ENCODE data around the gene ZNF385B. TPM values are rescaled to one million over a fixed set of nuclear protein-coding genes. Genes with fewer than 3 reads are reported as not detected.

The ZNF385B gene
- total RNA-seq, 1 donor from 2014 or later: 1.0 TPM

GRCh38 chr2:179541586-179541985 is 319.8 kb downstream of the ZNF385B start:
- Histone ChIP-seq H3K9ac (ENCODE audit: low read depth in 1 of 3, low read length in 3 of 3) (no peak overlapping the region), H3K4me1 (ENCODE audit: control insufficient read depth in 3 of 3, insufficient read depth in 3 of 3, low read length in 3 of 3) (peaks cover 2 to 4% (median 2%) of the 10 kb centered on the region in 3 donors), H3K4me3 (ENCODE audit: low read length in 3 of 3) (no peak overlapping the region), H3K27ac (ENCODE audit: low read depth, low read length) (no peak overlapping the region), H3K9me3 (ENCODE audit: control insufficient read depth in 3 of 3, low read length in 3 of 3) (peaks cover 0 to 3% (median 0%) of the 10 kb centered on the region in 3 donors), H3K36me3 (ENCODE audit: control insufficient read depth in 3 of 3, insufficient read depth in 3 of 3, low read length in 3 of 3) (peaks cover 0 to 3% (median 0%) of the 10 kb centered on the region in 3 donors), H3K27me3 (ENCODE audit: control insufficient read depth in 3 of 3, insufficient read depth in 3 of 3, low read length in 3 of 3) (no peaks in the 10 kb centered on the region)

GRCh38 chr2:179539124-179539511 is 322.3 kb downstream of the ZNF385B start:
- H3K36me3 ChIP-seq (ENCODE audit: control insufficient read depth in 3 of 3, insufficient read depth in 3 of 3, low read length in 3 of 3): peaks cover 0 to 3% (median 0%) of the 10 kb centered on the region in 3 donors
- H3K9ac ChIP-seq (ENCODE audit: low read depth in 1 of 3, low read length in 3 of 3): no peak overlapping the region
- no peak overlapping the region for H3K4me3 ChIP-seq (ENCODE audit: low read length in 3 of 3)
- H3K27me3 ChIP-seq (ENCODE audit: control insufficient read depth in 3 of 3, insufficient read depth in 3 of 3, low read length in 3 of 3): no peaks in the 10 kb centered on the region
- H3K4me1 ChIP-seq (ENCODE audit: control insufficient read depth in 3 of 3, insufficient read depth in 3 of 3, low read length in 3 of 3): peaks cover 7% of the 10 kb centered on the region in 3 donors
- H3K27ac ChIP-seq (ENCODE audit: low read depth, low read length): no peak overlapping the region
- peaks cover 0 to 3% (median 0%) of the 10 kb centered on the region in 3 donors for H3K9me3 ChIP-seq (ENCODE audit: control insufficient read depth in 3 of 3, low read length in 3 of 3)

- no peak overlapping the region for H3K9ac ChIP-seq (ENCODE audit: low read depth in 1 of 3, low read length in 3 of 3)
- peaks cover 7% of the 10 kb centered on the region in 3 donors for H3K4me1 ChIP-seq (ENCODE audit: control insufficient read depth in 3 of 3, insufficient read depth in 3 of 3, low read length in 3 of 3)
- H3K4me3 ChIP-seq (ENCODE audit: low read length in 3 of 3): no peak overlapping the region
- peaks cover 0 to 3% (median 0%) of the 10 kb centered on the region in 3 donors for H3K36me3 ChIP-seq (ENCODE audit: control insufficient read depth in 3 of 3, insufficient read depth in 3 of 3, low read length in 3 of 3)
- no peak overlapping the region for H3K27ac ChIP-seq (ENCODE audit: low read depth, low read length)
- no peaks in the 10 kb centered on the region for H3K27me3 ChIP-seq (ENCODE audit: control insufficient read depth in 3 of 3, insufficient read depth in 3 of 3, low read length in 3 of 3)
- H3K9me3 ChIP-seq (ENCODE audit: control insufficient read depth in 3 of 3, low read length in 3 of 3): peaks cover 0 to 3% (median 0%) of the 10 kb centered on the region in 3 donors
Observed at GRCh38 chr2:179538406-179539123, 322.8 kb downstream of the ZNF385B start.

GRCh38 chr2:179536185-179536584 is 325.2 kb downstream of the ZNF385B start:
- H3K36me3 ChIP-seq (ENCODE audit: control insufficient read depth in 3 of 3, insufficient read depth in 3 of 3, low read length in 3 of 3): peaks cover 0 to 3% (median 0%) of the 10 kb centered on the region in 3 donors
- H3K4me1 ChIP-seq (ENCODE audit: control insufficient read depth in 3 of 3, insufficient read depth in 3 of 3, low read length in 3 of 3): peaks cover 7% of the 10 kb centered on the region in 3 donors
- no peaks in the 10 kb centered on the region for H3K27me3 ChIP-seq (ENCODE audit: control insufficient read depth in 3 of 3, insufficient read depth in 3 of 3, low read length in 3 of 3)
- no peak overlapping the region for H3K27ac ChIP-seq (ENCODE audit: low read depth, low read length)
- H3K9me3 ChIP-seq (ENCODE audit: control insufficient read depth in 3 of 3, low read length in 3 of 3): peaks cover 0 to 3% (median 0%) of the 10 kb centered on the region in 3 donors
- peak overlapping the region in 1 of 3 donors; percentile 29 for H3K4me3 ChIP-seq (ENCODE audit: low read length in 3 of 3)
- H3K9ac ChIP-seq (ENCODE audit: low read depth in 1 of 3, low read length in 3 of 3): no peak overlapping the region

- Histone ChIP-seq H3K36me3 (ENCODE audit: control insufficient read depth in 3 of 3, insufficient read depth in 3 of 3, low read length in 3 of 3) (peaks cover 0 to 2% (median 0%) of the 10 kb centered on the region in 3 donors), H3K27me3 (ENCODE audit: control insufficient read depth in 3 of 3, insufficient read depth in 3 of 3, low read length in 3 of 3) (no peaks in the 10 kb centered on the region), H3K9ac (ENCODE audit: low read depth in 1 of 3, low read length in 3 of 3) (no peak overlapping the region), H3K27ac (ENCODE audit: low read depth, low read length) (no peak overlapping the region), H3K4me3 (ENCODE audit: low read length in 3 of 3) (no peak overlapping the region), H3K9me3 (ENCODE audit: control insufficient read depth in 3 of 3, low read length in 3 of 3) (no peaks in the 10 kb centered on the region), H3K4me1 (ENCODE audit: control insufficient read depth in 3 of 3, insufficient read depth in 3 of 3, low read length in 3 of 3) (peaks cover 7% of the 10 kb centered on the region in 3 donors)
Observed at GRCh38 chr2:179533875-179534274, 327.5 kb downstream of the ZNF385B start.

GRCh38 chr2:179532863-179533278 is 328.5 kb downstream of the ZNF385B start:
- Histone ChIP-seq H3K4me1 (ENCODE audit: control insufficient read depth in 3 of 3, insufficient read depth in 3 of 3, low read length in 3 of 3) (peaks cover 7% of the 10 kb centered on the region in 3 donors), H3K36me3 (ENCODE audit: control insufficient read depth in 3 of 3, insufficient read depth in 3 of 3, low read length in 3 of 3) (no peaks in the 10 kb centered on the region), H3K27ac (ENCODE audit: low read depth, low read length) (no peak overlapping the region)

GRCh38 chr2:179528576-179529069 is 332.8 kb downstream of the ZNF385B start:
- no peak overlapping the region for H3K4me3 ChIP-seq (ENCODE audit: low read length in 3 of 3)
- peak overlapping the region; percentile 53 for H3K27ac ChIP-seq (ENCODE audit: low read depth, low read length)
- no peaks in the 10 kb centered on the region for H3K36me3 ChIP-seq (ENCODE audit: control insufficient read depth in 3 of 3, insufficient read depth in 3 of 3, low read length in 3 of 3)
- H3K9ac ChIP-seq (ENCODE audit: low read depth in 1 of 3, low read length in 3 of 3): no peak overlapping the region
- H3K4me1 ChIP-seq (ENCODE audit: control insufficient read depth in 3 of 3, insufficient read depth in 3 of 3, low read length in 3 of 3): peaks cover 0 to 4% (median 0%) of the 10 kb centered on the region in 3 donors
- no peaks in the 10 kb centered on the region for H3K27me3 ChIP-seq (ENCODE audit: control insufficient read depth in 3 of 3, insufficient read depth in 3 of 3, low read length in 3 of 3)
- H3K9me3 ChIP-seq (ENCODE audit: control insufficient read depth in 3 of 3, low read length in 3 of 3): no peaks in the 10 kb centered on the region

More at GRCh38 chr2:179532863-179533278, 328.5 kb downstream of the ZNF385B start:
- Histone ChIP-seq H3K4me3 (ENCODE audit: low read length in 3 of 3) (no peak overlapping the region), H3K27me3 (ENCODE audit: control insufficient read depth in 3 of 3, insufficient read depth in 3 of 3, low read length in 3 of 3) (no peaks in the 10 kb centered on the region), H3K9ac (ENCODE audit: low read depth in 1 of 3, low read length in 3 of 3) (no peak overlapping the region), H3K9me3 (ENCODE audit: control insufficient read depth in 3 of 3, low read length in 3 of 3) (no peaks in the 10 kb centered on the region)

GRCh38 chr2:179525340-179525739 is 336.1 kb downstream of the ZNF385B start:
- no peak overlapping the region for H3K4me3 ChIP-seq (ENCODE audit: low read length in 3 of 3)
- peak overlapping the region; percentile 56 for H3K27ac ChIP-seq (ENCODE audit: low read depth, low read length)
- H3K9me3 ChIP-seq (ENCODE audit: control insufficient read depth in 3 of 3, low read length in 3 of 3): no peaks in the 10 kb centered on the region
- no peaks in the 10 kb centered on the region for H3K27me3 ChIP-seq (ENCODE audit: control insufficient read depth in 3 of 3, insufficient read depth in 3 of 3, low read length in 3 of 3)
- H3K4me1 ChIP-seq (ENCODE audit: control insufficient read depth in 3 of 3, insufficient read depth in 3 of 3, low read length in 3 of 3): peaks cover 0 to 4% (median 0%) of the 10 kb centered on the region in 3 donors
- H3K9ac ChIP-seq (ENCODE audit: low read depth in 1 of 3, low read length in 3 of 3): no peak overlapping the region
- H3K36me3 ChIP-seq (ENCODE audit: control insufficient read depth in 3 of 3, insufficient read depth in 3 of 3, low read length in 3 of 3): no peaks in the 10 kb centered on the region

- H3K27me3 ChIP-seq (ENCODE audit: control insufficient read depth in 3 of 3, insufficient read depth in 3 of 3, low read length in 3 of 3): no peaks in the 10 kb centered on the region
- no peaks in the 10 kb centered on the region for H3K9me3 ChIP-seq (ENCODE audit: control insufficient read depth in 3 of 3, low read length in 3 of 3)
- H3K4me1 ChIP-seq (ENCODE audit: control insufficient read depth in 3 of 3, insufficient read depth in 3 of 3, low read length in 3 of 3): peaks cover 0 to 4% (median 0%) of the 10 kb centered on the region in 3 donors
- no peak overlapping the region for H3K9ac ChIP-seq (ENCODE audit: low read depth in 1 of 3, low read length in 3 of 3)
- no peak overlapping the region for H3K4me3 ChIP-seq (ENCODE audit: low read length in 3 of 3)
- H3K36me3 ChIP-seq (ENCODE audit: control insufficient read depth in 3 of 3, insufficient read depth in 3 of 3, low read length in 3 of 3): no peaks in the 10 kb centered on the region
- peak overlapping the region; percentile 56 for H3K27ac ChIP-seq (ENCODE audit: low read depth, low read length)
Observed at GRCh38 chr2:179524809-179525339, 336.5 kb downstream of the ZNF385B start.

GRCh38 chr2:179521944-179522343 is 339.5 kb downstream of the ZNF385B start:
- Histone ChIP-seq H3K4me3 (ENCODE audit: low read length in 3 of 3) (no peak overlapping the region), H3K27ac (ENCODE audit: low read depth, low read length) (no peak overlapping the region), H3K36me3 (ENCODE audit: control insufficient read depth in 3 of 3, insufficient read depth in 3 of 3, low read length in 3 of 3) (no peaks in the 10 kb centered on the region), H3K4me1 (ENCODE audit: control insufficient read depth in 3 of 3, insufficient read depth in 3 of 3, low read length in 3 of 3) (peaks cover 0 to 4% (median 0%) of the 10 kb centered on the region in 3 donors), H3K9ac (ENCODE audit: low read depth in 1 of 3, low read length in 3 of 3) (no peak overlapping the region), H3K27me3 (ENCODE audit: control insufficient read depth in 3 of 3, insufficient read depth in 3 of 3, low read length in 3 of 3) (no peaks in the 10 kb centered on the region), H3K9me3 (ENCODE audit: control insufficient read depth in 3 of 3, low read length in 3 of 3) (no peaks in the 10 kb centered on the region)
